Spleen (tissue), 11 donors: ENCODE results near the gene UNC13B. TPM values are rescaled to one million over a fixed set of nuclear protein-coding genes. Genes with fewer than 3 reads are reported as not detected.

Experiments used
- DNase-seq: peaks from one replicate; pipeline ENCODE4 v3.0.0-alpha.2; 2020
- H3K27ac ChIP-seq, 8 donors: fragments of 200-600 bp; sonication (generic) in 7 of 8; 1 replicate in 4 of 8; 2 replicates in 4 of 8; pipeline versions ENCODE4 v1.5.0 to v1.8.0; 2016 to 2021; ENCODE audit warnings: inconsistent platforms in 4 of 8, mild to moderate bottlenecking in 4 of 8, moderate library complexity in 1 of 8
- H3K27me3 ChIP-seq, 7 donors: fragments of 200-600 bp; sonication (generic) in 6 of 7; replicated peaks in 1 of 7; 1 replicate in 4 of 7; 2 replicates in 3 of 7; pipeline versions ENCODE4 v1.5.0 to v1.8.0; 2016 to 2021; ENCODE audit warnings: inconsistent platforms in 3 of 7, mild to moderate bottlenecking in 1 of 7
- H3K36me3 ChIP-seq, 6 donors: fragments of 200-600 bp; sonication (generic) in 5 of 6; 1 replicate in 4 of 6; 2 replicates in 2 of 6; pipeline versions ENCODE4 v1.5.0 to v1.8.0; 2016 to 2021; ENCODE audit warnings: inconsistent platforms in 2 of 6
- H3K4me1 ChIP-seq, 6 donors: fragments of 200-600 bp; sonication (generic) in 5 of 6; 1 replicate in 3 of 6; 2 replicates in 3 of 6; pipeline versions ENCODE4 v1.5.0 to v1.8.0; 2016 to 2021; ENCODE audit warnings: inconsistent platforms in 3 of 6
- H3K4me3 ChIP-seq, 8 donors: fragments of 200-600 bp; sonication (generic) in 7 of 8; 1 replicate in 4 of 8; 2 replicates in 4 of 8; pipeline versions ENCODE4 v1.5.0 to v1.8.0; 2016 to 2021; ENCODE audit warnings: inconsistent platforms in 4 of 8, mild to moderate bottlenecking in 4 of 8, moderate library complexity in 2 of 8
- H3K9me3 ChIP-seq, 8 donors: fragments of 200-600 bp; sonication (generic) in 7 of 8; 1 replicate in 4 of 8; 2 replicates in 4 of 8; pipeline versions ENCODE4 v1.5.0 to v1.8.0; 2016 to 2021; ENCODE audit warnings: inconsistent platforms in 4 of 8
- POLR2A ChIP-seq, 3 donors: fragments of 450-650 bp; IDR thresholded peaks; one replicate each; pipeline ENCODE4 v1.5.1; 2017; ENCODE audit warnings: antibody characterized with exemption in 3 of 3, mild to moderate bottlenecking in 1 of 3
- POLR2AphosphoS5 ChIP-seq, 3 donors: sonication (generic); formaldehyde crosslinking; IDR thresholded peaks; one replicate each; pipeline ENCODE4 v1.5.1; 2017; ENCODE audit warnings: antibody characterized with exemption in 3 of 3
- WGBS, 5 donors: extraction: QIAGEN DNeasy Blood & Tissue Kit in 3 of 5; methylation state at CpG; one replicate each; pipeline versions ENCODE4 v1.1.5 to v1.1.7; 2013 to 2018; 5-methylcytosine and 5-hydroxymethylcytosine counted together
- intact Hi-C: fragments of 100-400 bp; cut with DNase I; formaldehyde crosslinking; loops from one replicate; pipeline ENCODE4 v1.15.0; 2023; ENCODE audit warnings: low total_unique reads
- polyA plus RNA-seq, 3 donors: library from polyadenylated mRNA; stranded (reverse); fragments of 200-250 nt; gene quantifications; one replicate each; pipeline ENCODE4 v1.2.1, GENCODE V29; 2013
- total RNA-seq, 7 donors: library from RNA; depleted of rRNA in 3 of 7; stranded (reverse); fragments of >200 nt in 3 of 7; fragmentation: NEBNext Ultra II Directional in 4 of 7; extraction: Animal tissue kit (Norgen Biotek cat#: 25700) in 4 of 7; gene quantifications; one replicate each; pipeline versions ENCODE4 v1.1.0 to v1.2.1, GENCODE V29; 2016 to 2021
- TF ChIP-seq, protein P1 (sequence below), 11 experiments: fragments of 200-600 bp in 7 of 11; fragments of 450-650 bp in 4 of 11; sonication (generic) in 4 of 11; IDR thresholded peaks in 8 of 11; conservative IDR thresholded peaks in 3 of 11; 1 replicate in 7 of 11; 2 replicates in 4 of 11; pipeline versions ENCODE4 v1.4.0 to v1.8.0; 2016 to 2021; ENCODE audit warnings: antibody characterized with exemption in 11 of 11, inconsistent platforms in 4 of 11, mild to moderate bottlenecking in 1 of 11
- donor health status: healthy with polysubstance abuse.
- donor health status: DM: no; HTN: no; CAD: no; lungs with moderate emphysema.
- donor health status: DM: no; HTN: no; CAD: no.
- donor health status: Bipolar disorder and iron deficiency.
- donor health status: healthy.
- donor health status: DM: no; HTN: no; CAD: no.
- donor health status: DM: yes; HTN: yes; CAD: no.

UNC13B gene
- total and polyA plus RNA-seq, 10 donors, result 2.4 to 18.7 (median 12.1) TPM

DNA sequence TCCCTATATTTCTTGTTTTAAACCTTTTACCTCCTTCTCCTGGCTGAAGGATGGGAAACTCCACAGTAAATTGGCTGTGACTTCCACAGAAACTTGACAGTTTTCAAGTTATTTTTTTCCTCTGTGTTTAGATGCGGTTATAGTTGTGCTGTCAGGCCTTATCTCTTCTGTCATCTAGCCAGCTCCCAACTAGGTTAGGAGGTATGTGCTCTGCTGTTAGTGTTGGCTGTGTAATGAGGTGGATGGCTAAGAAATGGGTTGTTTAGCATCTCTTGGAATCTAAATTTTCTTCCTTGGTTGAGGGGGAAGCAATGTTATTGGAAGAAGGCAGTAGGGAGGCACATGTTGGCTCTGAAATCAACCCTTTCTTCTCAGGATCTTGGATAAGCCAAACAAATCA, 178.2 kb downstream of the UNC13B start:
- no peak for DNase-seq
- H3K4me1 ChIP-seq, result peaks cover 0 to 15% (median 7%) of the 10 kb centered on the region in 6 donors
- H3K9me3 ChIP-seq, result no peaks in the 10 kb centered on the region
- no peak for TF ChIP-seq POLR2AphosphoS5 (IDR thresholded peaks at IDR 0.05)
- TF ChIP-seq, protein P1, sequence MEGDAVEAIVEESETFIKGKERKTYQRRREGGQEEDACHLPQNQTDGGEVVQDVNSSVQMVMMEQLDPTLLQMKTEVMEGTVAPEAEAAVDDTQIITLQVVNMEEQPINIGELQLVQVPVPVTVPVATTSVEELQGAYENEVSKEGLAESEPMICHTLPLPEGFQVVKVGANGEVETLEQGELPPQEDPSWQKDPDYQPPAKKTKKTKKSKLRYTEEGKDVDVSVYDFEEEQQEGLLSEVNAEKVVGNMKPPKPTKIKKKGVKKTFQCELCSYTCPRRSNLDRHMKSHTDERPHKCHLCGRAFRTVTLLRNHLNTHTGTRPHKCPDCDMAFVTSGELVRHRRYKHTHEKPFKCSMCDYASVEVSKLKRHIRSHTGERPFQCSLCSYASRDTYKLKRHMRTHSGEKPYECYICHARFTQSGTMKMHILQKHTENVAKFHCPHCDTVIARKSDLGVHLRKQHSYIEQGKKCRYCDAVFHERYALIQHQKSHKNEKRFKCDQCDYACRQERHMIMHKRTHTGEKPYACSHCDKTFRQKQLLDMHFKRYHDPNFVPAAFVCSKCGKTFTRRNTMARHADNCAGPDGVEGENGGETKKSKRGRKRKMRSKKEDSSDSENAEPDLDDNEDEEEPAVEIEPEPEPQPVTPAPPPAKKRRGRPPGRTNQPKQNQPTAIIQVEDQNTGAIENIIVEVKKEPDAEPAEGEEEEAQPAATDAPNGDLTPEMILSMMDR (IDR thresholded peaks at IDR 0.05 in 8 of 11, conservative IDR thresholded peaks at IDR 0.05 in 3 of 11), result no peak
- no peak for TF ChIP-seq POLR2A (IDR thresholded peaks at IDR 0.05)
- H3K27ac ChIP-seq, result no peak overlapping the region
- no peaks in the 10 kb centered on the region for H3K27me3 ChIP-seq
- intact Hi-C loops, result no loop called here
- WGBS, 5 donors, result 85 to 91% (median 88%) methylated on average over 1 of the region's 1 CpG
- H3K4me3 ChIP-seq, result no peak overlapping the region
- H3K36me3 ChIP-seq, result no peaks in the 10 kb centered on the region

DNA sequence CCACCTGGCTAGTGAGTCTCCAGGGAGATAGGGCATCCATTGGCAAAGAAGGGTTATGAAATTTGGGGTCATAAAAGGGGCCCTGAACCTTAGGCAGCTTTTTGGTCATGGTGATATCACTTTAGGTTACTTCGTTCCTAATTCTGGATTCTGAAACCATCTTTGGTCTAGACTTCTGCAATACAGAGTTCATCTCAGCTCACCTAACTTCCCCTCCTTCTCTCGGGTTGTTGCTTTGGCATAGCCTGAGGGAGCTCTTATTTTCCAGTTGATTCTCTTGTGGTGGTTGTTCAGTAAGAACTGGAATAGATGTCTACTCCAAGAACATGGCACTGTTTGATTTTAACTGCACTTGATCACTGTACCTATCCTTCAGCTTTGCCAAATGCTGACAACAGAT, 179.2 kb downstream of the UNC13B start:
- Histone ChIP-seq H3K9me3 (no peaks in the 10 kb centered on the region), H3K4me1 (peaks cover 0 to 15% (median 7%) of the 10 kb centered on the region in 6 donors), H3K4me3 (no peak overlapping the region), H3K27ac (peak overlapping the region in 1 of 8 donors; percentile 26), H3K27me3 (no peaks in the 10 kb centered on the region), H3K36me3 (no peaks in the 10 kb centered on the region)
- no peak for DNase-seq
- intact Hi-C loops, result no loop called here
- WGBS, 5 donors, result 50 to 70% (median 57%) methylated on average over 2 of the region's 2 CpGs
- TF ChIP-seq, protein P1 (IDR thresholded peaks at IDR 0.05 in 8 of 11, conservative IDR thresholded peaks at IDR 0.05 in 3 of 11), result no peak
- no peak for TF ChIP-seq POLR2AphosphoS5 (IDR thresholded peaks at IDR 0.05)
- TF ChIP-seq POLR2A (IDR thresholded peaks at IDR 0.05), result no peak

DNA sequence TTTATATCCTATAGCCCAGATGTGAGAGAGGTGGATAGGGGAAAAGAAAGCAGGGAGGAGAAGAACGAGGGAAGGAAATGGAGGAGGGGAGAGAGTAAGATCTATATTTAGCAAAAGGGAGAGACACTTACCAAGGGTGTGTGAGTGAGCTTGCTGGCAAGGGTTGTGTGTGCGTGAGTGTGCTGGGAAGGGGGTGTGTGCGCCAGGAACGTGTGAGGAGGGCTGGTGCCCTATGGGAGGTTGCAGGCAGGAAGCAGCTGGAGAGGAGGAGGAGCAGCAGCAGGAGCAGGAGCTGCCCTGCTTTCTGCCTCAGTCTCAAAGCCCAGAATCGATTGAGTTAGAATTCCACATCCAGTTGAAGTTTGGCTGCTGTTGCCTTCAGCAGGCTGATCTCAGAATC, 179.8 kb downstream of the UNC13B start:
- Histone ChIP-seq H3K27me3 (no peaks in the 10 kb centered on the region), H3K4me3 (peak overlapping the region in 1 of 8 donors; percentile 16), H3K36me3 (no peaks in the 10 kb centered on the region), H3K9me3 (no peaks in the 10 kb centered on the region), H3K27ac (peak overlapping the region in 1 of 8 donors; percentile 26), H3K4me1 (peaks cover 0 to 15% (median 7%) of the 10 kb centered on the region in 6 donors)
- TF ChIP-seq POLR2AphosphoS5 (IDR thresholded peaks at IDR 0.05) (peak; percentile 30 to 70 (median 53)), POLR2A (IDR thresholded peaks at IDR 0.05) (no peak)
- 2 to 12% (median 4%) methylated on average over 5 of the region's 5 CpGs for WGBS, 5 donors
- intact Hi-C loops, result no loop called here
- DNase-seq, result no peak

DNA sequence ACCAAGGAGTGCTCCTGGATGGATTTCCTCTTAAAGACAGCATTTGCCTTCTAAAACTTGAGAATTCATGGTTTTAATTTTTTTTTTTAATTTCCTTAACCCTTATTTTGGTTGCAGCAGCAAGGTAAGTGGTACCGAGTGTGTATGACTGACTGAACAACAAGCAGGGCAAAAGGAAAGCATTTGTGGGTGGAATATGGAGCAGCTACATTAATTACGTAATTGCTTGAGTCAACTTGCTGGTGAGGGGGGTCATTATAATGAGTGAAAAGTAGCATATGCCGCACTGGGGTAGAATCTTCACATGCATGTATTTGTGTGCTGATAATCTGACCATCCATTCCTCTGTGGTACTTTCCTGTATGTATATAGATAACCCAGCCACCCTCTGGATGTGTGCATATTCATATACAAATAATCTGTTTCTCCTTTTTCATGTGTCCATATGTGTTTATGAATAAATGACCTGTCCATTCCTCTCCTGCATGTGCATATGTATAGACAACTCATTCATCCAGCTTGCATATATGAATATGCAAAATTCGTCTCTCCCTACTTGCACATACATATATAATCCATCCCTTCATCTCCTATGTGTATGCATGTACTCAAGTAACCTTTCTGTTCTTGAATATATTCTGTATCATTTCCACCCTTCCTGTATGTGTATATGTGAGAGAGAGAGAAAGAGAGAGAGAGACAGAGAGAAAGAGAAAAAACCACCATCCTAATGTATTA, 180.6 kb downstream of the UNC13B start:
- H3K27me3 ChIP-seq, result no peaks in the 10 kb centered on the region
- peaks cover 0 to 15% (median 7%) of the 10 kb centered on the region in 6 donors for H3K4me1 ChIP-seq
- peak overlapping the region in 1 of 8 donors; percentile 16 for H3K4me3 ChIP-seq
- TF ChIP-seq POLR2A (IDR thresholded peaks at IDR 0.05) (no peak), POLR2AphosphoS5 (IDR thresholded peaks at IDR 0.05) (no peak)
- TF ChIP-seq, protein P1 (IDR thresholded peaks at IDR 0.05 in 8 of 11, conservative IDR thresholded peaks at IDR 0.05 in 3 of 11), result no peak
- H3K36me3 ChIP-seq, result no peaks in the 10 kb centered on the region
- no peak for DNase-seq
- 73 to 80% (median 77%) methylated on average over 4 of the region's 4 CpGs for WGBS, 5 donors
- intact Hi-C loops, result no loop called here
- no peak overlapping the region for H3K27ac ChIP-seq
- no peaks in the 10 kb centered on the region for H3K9me3 ChIP-seq
